Testis (tissue), 3 donors: ENCODE results near the gene COG4. TPM values are rescaled to one million over a fixed set of nuclear protein-coding genes. Genes with fewer than 3 reads are reported as not detected.

Source experiments
- DNase-seq: peaks from one replicate; pipeline ENCODE4 v3.0.0-alpha.2; 2019
- H3K27ac ChIP-seq, 2 donors: fragments of 200-600 bp; sonication (generic); one replicate each; pipeline ENCODE4 v1.5.1; 2019
- H3K27me3 ChIP-seq: fragments of 200-600 bp; sonication (generic); one replicate; pipeline ENCODE4 v1.5.1; 2019
- H3K36me3 ChIP-seq: fragments of 200-600 bp; sonication (generic); one replicate; pipeline ENCODE4 v1.5.1; 2017; ENCODE audit warnings: low read depth; ENCODE audit errors: missing control alignments
- H3K4me1 ChIP-seq: fragments of 200-600 bp; sonication (generic); one replicate; pipeline ENCODE4 v1.5.1; 2019
- H3K4me3 ChIP-seq, 2 donors: fragments of 200-600 bp; sonication (generic); one replicate each; pipeline ENCODE4 v1.5.1; 2017 to 2019
- H3K9me3 ChIP-seq: fragments of 200-600 bp; sonication (generic); one replicate; pipeline ENCODE4 v1.5.1; 2017
- CTCF ChIP-seq, 3 experiments: fragments of 450-650 bp in 2 of 3; fragments of 200-600 bp in 1 of 3; sonication (generic) in 1 of 3; IDR thresholded peaks; one replicate each; pipeline ENCODE4 v1.5.1; 2016 to 2019; ENCODE audit warnings: antibody characterized with exemption in 3 of 3, mild to moderate bottlenecking in 2 of 3, moderate library complexity in 1 of 3
- POLR2A ChIP-seq: fragments of 450-650 bp; IDR thresholded peaks from one replicate; pipeline ENCODE4 v1.6.1; 2017; ENCODE audit warnings: antibody characterized with exemption, mild to moderate bottlenecking, moderate library complexity
- WGBS, 2 donors: methylation state at CpG; one replicate each; pipeline ENCODE4 v1.1.5; 2018; 5-methylcytosine and 5-hydroxymethylcytosine counted together
- intact Hi-C: fragments of 100-400 bp; cut with DNase I; formaldehyde crosslinking; loops from one replicate; pipeline ENCODE4 v1.15.1; 2023; ENCODE audit warnings: low total_unique reads
- polyA plus RNA-seq: library from polyadenylated mRNA; stranded (reverse); fragments of 350-450 nt; fragmentation: Illumina TruSeq; extraction: RNeasy Lipid Tissue Mini Kit (QIAGEN cat#74804); gene quantifications from one replicate; pipeline ENCODE4 v1.2.3, GENCODE V29; 2014; ENCODE audit warnings: low read depth, low replicate concordance; ENCODE audit not compliant: insufficient read depth
- total RNA-seq, 2 donors: library from RNA; depleted of rRNA; stranded (reverse); fragments of >200 nt; gene quantifications; one replicate each; pipeline ENCODE4 v1.2.3, GENCODE V29; 2016

Gene COG4
- total and polyA plus RNA-seq, 3 donors from 2014 or later = 65.9 to 85.9 (median 85.2) TPM

DNA sequence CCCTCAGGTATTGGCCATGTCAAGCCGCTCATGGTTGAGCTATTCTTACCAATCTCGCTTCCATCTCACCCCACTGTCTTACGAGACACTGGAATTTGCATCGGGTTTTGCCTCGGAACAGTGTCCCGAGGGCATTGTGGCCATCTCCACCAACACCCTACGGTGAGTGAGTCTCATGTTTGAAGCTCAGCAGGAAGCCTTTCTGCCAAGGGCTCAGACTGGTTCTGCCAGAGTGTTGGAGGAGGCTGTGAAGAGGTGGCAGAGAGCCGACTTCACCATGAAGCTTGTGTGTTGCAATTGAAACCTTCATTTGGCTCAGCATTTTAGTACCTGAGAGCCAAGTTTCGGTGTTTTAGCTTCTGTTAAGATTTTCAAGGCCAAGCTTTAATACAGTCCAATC, 38.3 kb upstream of the COG4 start:
- 82 to 86% methylated on average over 9 of the region's 9 CpGs for WGBS, 2 donors
- TF ChIP-seq POLR2A (no peak), CTCF (IDR thresholded peaks at IDR 0.05) (no peak)
- H3K27ac ChIP-seq = no peak overlapping the region
- DNase-seq = no peak
- intact Hi-C loops = no loop called here
- no peaks in the 10 kb centered on the region for H3K27me3 ChIP-seq
- H3K9me3 ChIP-seq = no peaks in the 10 kb centered on the region
- no peaks in the 10 kb centered on the region for H3K36me3 ChIP-seq
- no peaks in the 10 kb centered on the region for H3K4me1 ChIP-seq
- H3K4me3 ChIP-seq = no peak overlapping the region

GRCh38 chr16:70556063-70556462, 32.7 kb upstream of the COG4 start:
- 78 to 90% methylated on average over 2 to 3 of the region's 3 CpGs for WGBS, 2 donors
- H3K4me1 ChIP-seq = no peaks in the 10 kb centered on the region
- no peak overlapping the region for H3K4me3 ChIP-seq
- no peaks in the 10 kb centered on the region for H3K27me3 ChIP-seq
- DNase-seq = no peak
- TF ChIP-seq POLR2A (no peak), CTCF (IDR thresholded peaks at IDR 0.05) (no peak)
- H3K36me3 ChIP-seq = no peaks in the 10 kb centered on the region
- intact Hi-C loops = no loop called here
- no peak overlapping the region for H3K27ac ChIP-seq
- H3K9me3 ChIP-seq = no peaks in the 10 kb centered on the region

- no peaks in the 10 kb centered on the region for H3K4me1 ChIP-seq
- H3K4me3 ChIP-seq = no peak overlapping the region
- intact Hi-C loops = no loop called here
- no peak for DNase-seq
- H3K36me3 ChIP-seq = no peaks in the 10 kb centered on the region
- no peaks in the 10 kb centered on the region for H3K9me3 ChIP-seq
- no peak overlapping the region for H3K27ac ChIP-seq
- no peaks in the 10 kb centered on the region for H3K27me3 ChIP-seq
- TF ChIP-seq POLR2A (no peak), CTCF (IDR thresholded peaks at IDR 0.05) (no peak)
Measured at GRCh38 chr16:70553645-70554044, 30.3 kb upstream of the COG4 start.

GRCh38 chr16:70552675-70553074, 29.3 kb upstream of the COG4 start:
- no peaks in the 10 kb centered on the region for H3K36me3 ChIP-seq
- H3K27ac ChIP-seq = no peak overlapping the region
- no peaks in the 10 kb centered on the region for H3K27me3 ChIP-seq
- H3K9me3 ChIP-seq = no peaks in the 10 kb centered on the region
- no peaks in the 10 kb centered on the region for H3K4me1 ChIP-seq
- TF ChIP-seq CTCF (IDR thresholded peaks at IDR 0.05) (no peak), POLR2A (no peak)
- intact Hi-C loops = no loop called here
- 95 to 98% methylated on average over 8 of the region's 8 CpGs for WGBS, 2 donors
- no peak for DNase-seq
- no peak overlapping the region for H3K4me3 ChIP-seq

DNA sequence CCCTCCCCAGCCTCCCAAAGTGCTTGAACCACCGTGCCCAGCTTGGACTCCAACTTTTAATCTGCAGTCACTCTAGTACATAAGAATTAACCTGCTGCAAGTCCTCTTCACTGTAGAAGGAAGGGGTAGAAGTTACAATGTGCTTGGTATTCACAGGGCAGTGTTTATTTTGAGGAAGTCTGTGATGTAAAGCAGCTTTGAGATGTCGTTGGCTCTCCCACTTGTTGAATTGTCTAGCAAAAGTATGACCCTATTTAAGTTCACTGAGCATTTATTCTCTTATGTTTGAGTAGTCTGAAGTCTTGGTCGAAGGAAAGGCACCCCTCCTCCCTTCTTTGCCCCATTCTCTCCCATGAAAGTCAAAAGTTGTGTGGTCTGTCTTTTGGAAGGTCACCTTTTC, 28.4 kb upstream of the COG4 start:
- Histone ChIP-seq H3K36me3 (no peaks in the 10 kb centered on the region), H3K4me3 (no peak overlapping the region), H3K4me1 (no peaks in the 10 kb centered on the region), H3K9me3 (no peaks in the 10 kb centered on the region), H3K27me3 (no peaks in the 10 kb centered on the region), H3K27ac (no peak overlapping the region)
- intact Hi-C loops = no loop called here
- WGBS, 2 donors = 75 to 87% methylated on average over 3 of the region's 3 CpGs
- TF ChIP-seq POLR2A (no peak), CTCF (IDR thresholded peaks at IDR 0.05) (no peak)
- DNase-seq = no peak
